ENCODE data around the gene ORM1.
"Not testable (repeated sequence)": the region's sequence is repeated elsewhere in the genome, so short reads cannot be mapped to it uniquely, and the experiment has no call there.

The ORM1 gene

DNA sequence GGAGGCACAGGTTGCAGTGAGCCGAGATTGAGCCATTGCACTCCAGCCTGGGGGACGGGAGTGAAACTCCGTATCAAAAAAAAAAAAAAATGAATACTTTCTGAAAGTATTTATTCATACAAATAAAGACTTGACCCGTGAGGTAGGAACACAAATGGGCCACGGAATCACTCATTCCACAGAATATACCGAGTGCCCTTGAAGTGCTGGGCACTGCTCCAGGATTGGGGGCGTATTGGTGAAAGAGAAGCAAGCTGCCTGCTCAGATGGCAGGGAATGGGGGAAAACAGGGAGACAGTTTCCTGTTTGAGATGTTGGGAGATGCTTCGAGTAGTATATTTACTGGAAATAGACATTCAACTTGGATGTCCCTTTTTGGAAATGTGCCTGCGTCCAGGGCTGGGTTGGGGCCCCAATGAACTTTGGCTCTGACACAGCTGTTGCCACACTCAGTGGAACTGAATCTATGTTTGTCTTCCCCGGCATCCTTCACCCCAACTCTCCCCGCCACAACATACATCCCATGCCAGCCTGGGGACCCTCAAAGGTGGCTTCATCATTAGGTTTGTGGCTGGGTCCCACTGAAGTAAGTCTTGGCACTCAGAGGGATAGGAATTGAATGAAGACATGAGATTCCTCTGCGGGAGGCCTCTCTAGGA lies 609 bp upstream of the ORM1 start:
- not testable (repeated sequence) for DNase-seq (ENCODE audit: low read depth in 2 of 2, low spot score in 1 of 2)

- not testable (repeated sequence) for DNase-seq (ENCODE audit: low read depth in 2 of 2, low spot score in 1 of 2)
Observed at GRCh38 chr9:114323849-114324248, 951 bp downstream of the ORM1 start.

GRCh38 chr9:114324492-114324891 lies 1.6 kb downstream of the ORM1 start:
- DNase-seq (ENCODE audit: low read depth in 2 of 2, low spot score in 1 of 2) = no peak

DNA sequence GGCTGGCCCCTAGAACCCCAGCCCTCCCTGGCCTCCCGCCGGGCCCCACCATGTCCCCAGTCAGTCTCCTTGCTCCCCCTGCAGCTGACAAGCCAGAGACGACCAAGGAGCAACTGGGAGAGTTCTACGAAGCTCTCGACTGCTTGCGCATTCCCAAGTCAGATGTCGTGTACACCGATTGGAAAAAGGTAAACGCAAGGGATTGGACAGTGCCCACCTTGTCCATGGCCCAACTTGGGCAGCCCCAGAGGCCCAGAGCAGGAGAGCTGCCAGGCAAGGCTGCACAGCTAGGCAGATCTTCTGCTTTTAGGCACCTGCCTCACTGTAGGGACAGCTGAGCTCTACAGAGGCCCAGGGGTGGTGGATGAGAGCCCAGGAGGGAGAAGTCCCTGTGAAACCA lies 2.1 kb downstream of the ORM1 start:
- DNase-seq (ENCODE audit: low read depth in 2 of 2, low spot score in 1 of 2) = not testable (repeated sequence)

DNA sequence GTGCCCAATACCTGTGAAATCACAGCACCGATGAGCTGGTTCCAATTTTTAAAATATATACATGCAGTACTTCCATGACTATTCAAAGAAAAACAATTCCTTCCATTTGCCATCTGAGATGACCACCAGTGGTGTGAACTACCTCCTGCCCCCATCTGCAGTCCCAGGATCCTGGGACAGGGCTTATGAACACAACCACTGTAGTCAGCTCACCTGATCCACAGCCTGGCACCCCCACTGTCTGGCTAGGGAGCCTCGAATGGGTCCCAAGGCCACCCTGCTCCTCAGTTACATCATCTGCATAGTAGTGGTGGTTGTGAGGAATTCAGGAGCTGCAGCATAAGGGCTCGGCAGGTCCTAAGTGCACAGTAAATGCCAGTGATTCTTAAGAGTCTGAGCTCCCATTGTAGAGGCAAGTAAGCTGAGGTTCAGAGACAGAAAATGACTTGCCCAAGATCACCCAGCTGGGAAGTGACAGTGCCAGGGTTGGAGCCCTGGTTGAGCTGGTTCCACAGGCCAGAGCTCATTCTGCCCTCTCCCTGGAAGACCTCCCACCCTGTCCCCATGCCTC lies 2.9 kb downstream of the ORM1 start:
- DNase-seq (ENCODE audit: low read depth in 2 of 2, low spot score in 1 of 2) = not testable (repeated sequence)

- DNase-seq (ENCODE audit: low read depth in 2 of 2, low spot score in 1 of 2) = no peak
Observed at GRCh38 chr9:114327749-114328148, 4.9 kb downstream of the ORM1 start.

DNA sequence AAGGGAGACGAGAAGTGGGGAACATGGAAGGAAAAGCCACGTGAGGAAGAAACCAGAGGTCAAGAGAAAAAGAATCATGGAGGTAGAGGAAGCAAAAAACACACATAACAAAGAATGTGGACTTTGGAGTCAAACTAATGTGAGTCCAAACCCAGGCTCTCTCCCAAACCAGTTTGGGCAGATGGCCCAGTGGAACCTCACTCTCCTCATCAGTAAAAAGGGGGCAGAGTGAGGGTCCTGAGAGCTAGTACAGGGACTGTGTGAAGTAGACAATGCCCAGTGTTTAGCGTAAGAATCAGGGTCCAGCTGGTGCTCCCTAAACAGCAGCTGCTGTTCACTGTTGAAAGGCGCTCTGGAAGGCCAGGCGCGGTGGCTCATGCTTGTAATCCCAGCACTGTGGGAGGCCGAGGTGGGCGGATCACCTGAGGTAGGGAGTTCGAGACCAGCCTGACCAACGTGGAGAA lies 5.5 kb downstream of the ORM1 start:
- not testable (repeated sequence) for DNase-seq (ENCODE audit: low read depth in 2 of 2, low spot score in 1 of 2)

- not testable (repeated sequence) for DNase-seq (ENCODE audit: low read depth in 2 of 2, low spot score in 1 of 2)
Observed at GRCh38 chr9:114328937-114329624, 6.2 kb downstream of the ORM1 start.

- DNase-seq (ENCODE audit: low read depth in 2 of 2, low spot score in 1 of 2) = not testable (repeated sequence)
Observed at GRCh38 chr9:114329625-114330022, 6.7 kb downstream of the ORM1 start, which contains the start of gene ORM2. Gene ORM2 (plus strand): TSS chr9:114329869. CDS start chr9:114329905, 36 bp downstream.

DNA sequence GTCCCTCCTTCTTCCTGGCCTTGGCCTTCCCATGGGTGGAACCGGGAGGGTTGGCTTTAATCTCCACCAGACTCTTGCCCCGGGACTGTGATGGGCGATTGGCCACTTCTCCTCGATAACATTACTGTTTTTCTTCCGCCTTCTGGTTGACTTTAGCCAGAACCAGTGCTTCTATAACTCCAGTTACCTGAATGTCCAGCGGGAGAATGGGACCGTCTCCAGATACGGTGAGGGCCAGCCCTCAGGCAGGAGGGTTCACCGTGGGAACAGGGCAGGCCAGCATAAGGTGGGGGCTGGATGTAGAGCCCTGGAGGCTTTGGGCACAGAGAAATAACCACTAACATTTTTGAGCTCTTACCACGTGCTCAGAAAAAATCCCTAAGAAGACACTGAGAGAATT lies 7.7 kb downstream of the ORM1 start:
- DNase-seq (ENCODE audit: low read depth in 2 of 2, low spot score in 1 of 2) = no peak

DNA sequence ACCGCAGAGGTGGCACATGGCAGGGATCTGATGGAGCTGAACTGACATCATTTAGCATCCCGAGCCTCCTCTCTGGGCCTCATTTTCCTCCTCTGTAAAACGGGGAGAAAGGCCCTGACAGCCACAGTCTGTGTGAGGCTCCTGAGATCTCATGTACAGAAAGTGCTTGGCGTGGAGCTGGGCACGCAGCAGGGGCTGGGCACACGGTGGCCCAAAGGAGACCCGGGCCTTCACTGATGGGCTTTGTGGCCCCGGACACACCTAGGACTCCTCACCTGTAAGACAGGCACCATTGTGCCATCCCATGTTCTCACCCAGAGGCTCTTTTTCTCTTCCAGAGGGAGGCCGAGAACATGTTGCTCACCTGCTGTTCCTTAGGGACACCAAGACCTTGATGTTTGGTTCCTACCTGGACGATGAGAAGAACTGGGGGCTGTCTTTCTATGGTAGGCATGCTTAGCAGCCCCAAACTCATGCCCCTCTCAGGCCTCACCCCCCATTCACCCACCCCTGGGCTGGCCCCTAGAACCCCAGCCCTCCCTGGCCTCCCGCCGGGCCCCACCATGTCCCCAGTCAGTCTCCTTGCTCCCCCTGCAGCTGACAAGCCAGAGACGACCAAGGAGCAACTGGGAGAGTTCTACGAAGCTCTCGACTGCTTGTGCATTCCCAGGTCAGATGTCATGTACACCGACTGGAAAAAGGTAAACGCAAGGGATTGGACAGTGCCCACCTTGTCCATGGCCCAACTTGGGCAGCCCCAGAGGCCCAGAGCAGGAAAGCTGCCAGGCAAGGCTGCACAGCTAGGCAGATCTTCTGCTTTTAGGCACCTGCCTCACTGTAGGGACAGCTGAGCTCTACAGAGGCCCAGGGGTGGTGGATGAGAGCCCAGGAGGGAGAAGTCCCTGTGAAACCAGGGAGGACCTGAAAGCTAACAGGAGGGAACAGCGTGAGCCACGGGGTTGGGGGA lies 8.6 kb downstream of the ORM1 start:
- not testable (repeated sequence) for DNase-seq (ENCODE audit: low read depth in 2 of 2, low spot score in 1 of 2)

- not testable (repeated sequence) for DNase-seq (ENCODE audit: low read depth in 2 of 2, low spot score in 1 of 2)
Observed at GRCh38 chr9:114332474-114333040, 9.7 kb downstream of the ORM1 start.

DNA sequence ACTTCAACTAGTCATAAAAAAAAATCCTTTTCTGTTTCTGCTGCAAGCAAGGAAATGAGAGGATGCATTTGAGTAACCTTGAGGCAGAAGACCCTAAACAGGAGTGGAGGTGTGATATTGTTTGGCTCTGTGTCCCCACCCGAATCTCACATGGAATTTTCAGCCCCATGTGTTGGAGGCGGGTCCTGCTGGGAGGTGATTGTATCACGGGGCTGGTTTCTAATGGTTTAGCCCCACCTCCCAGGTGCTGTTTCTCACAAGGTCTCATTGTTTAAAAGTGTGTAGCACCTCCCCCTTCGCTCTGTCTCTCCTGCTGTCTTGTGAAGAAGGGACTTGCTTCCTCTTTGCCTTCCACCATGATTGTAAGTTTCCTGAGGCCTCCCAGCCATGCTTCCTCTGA lies 10.8 kb downstream of the ORM1 start:
- not testable (repeated sequence) for DNase-seq (ENCODE audit: low read depth in 2 of 2, low spot score in 1 of 2)

- DNase-seq (ENCODE audit: low read depth in 2 of 2, low spot score in 1 of 2) = no peak
Observed at GRCh38 chr9:114334490-114334889, 11.6 kb downstream of the ORM1 start.

- no peak for DNase-seq (ENCODE audit: low read depth in 2 of 2, low spot score in 1 of 2)
Observed at GRCh38 chr9:114335745-114336144, 12.8 kb downstream of the ORM1 start.

DNA sequence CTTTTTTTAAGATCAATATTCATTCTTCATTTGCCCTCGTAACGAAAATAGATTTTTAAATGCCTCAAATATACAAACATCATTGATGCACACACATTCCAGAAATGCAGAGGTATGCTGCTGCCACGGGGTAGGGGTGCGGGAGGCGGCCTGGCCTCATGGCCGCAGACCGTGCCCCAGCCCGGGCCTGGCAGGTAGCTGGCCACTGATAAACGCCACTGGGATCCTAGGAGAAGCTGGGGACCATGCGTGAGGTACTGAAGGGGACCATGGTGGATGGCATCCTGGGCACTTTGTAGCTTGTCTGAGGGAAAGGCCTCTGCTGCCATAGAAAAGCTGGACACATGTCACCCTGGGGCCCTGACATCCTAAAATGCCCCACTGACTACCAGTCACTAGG lies 13.3 kb downstream of the ORM1 start:
- DNase-seq (ENCODE audit: low read depth in 2 of 2, low spot score in 1 of 2) = no peak

DNA sequence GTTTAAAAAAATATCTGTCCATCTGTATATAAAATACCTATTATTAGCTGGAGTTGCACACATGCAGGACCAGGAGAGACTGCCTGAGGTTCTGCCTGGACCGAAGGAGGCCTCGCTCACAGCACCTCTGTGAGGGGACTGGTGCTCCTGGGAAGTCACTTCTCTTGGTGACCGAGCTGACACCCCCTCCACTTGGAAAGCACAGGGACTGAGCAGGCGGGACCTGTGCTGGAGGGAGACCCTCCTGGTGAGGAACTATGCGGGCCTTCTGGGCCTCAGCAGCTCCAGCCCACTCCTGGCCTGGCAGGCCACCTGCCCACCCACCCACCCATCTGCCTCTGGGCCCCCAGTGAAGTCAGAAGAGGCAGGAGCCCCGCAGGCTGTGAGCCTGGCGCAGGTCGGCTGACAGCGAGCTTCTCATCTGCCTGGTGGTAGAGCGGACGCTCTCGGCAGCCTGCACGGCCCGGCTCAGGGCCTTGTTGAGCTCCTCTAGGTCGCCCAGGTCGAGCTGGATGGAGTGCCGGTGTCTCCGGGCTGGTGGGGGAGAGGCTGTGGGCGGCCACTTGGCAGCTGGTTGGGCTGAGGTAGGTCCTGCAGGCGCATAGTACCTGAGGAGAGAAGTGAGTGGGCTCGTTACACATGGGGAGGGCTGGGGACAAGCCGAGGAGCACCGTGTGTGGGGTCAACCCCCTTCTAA lies 13.9 kb downstream of the ORM1 start:
- DNase-seq (ENCODE audit: low read depth in 2 of 2, low spot score in 1 of 2) = no peak

DNA sequence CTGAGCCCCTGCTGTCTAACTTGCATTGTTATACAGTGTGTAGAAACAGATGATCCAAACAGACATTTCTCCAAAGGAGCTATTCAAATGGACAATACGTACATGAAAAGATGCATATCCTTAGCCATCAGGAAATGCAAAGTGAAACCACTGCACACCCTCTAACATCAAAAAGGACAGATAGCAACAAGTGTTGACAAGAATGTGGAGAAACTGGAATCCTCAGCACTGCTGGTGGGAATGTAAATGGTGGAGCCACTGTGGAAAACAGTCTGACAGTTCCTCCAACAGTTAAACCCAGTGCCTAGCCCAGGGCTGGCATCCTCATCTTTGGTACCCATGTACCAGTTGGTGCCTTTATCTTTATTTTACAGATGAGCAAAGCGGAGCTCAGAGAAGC lies 15.3 kb downstream of the ORM1 start:
- DNase-seq (ENCODE audit: low read depth in 2 of 2, low spot score in 1 of 2) = no peak

DNA sequence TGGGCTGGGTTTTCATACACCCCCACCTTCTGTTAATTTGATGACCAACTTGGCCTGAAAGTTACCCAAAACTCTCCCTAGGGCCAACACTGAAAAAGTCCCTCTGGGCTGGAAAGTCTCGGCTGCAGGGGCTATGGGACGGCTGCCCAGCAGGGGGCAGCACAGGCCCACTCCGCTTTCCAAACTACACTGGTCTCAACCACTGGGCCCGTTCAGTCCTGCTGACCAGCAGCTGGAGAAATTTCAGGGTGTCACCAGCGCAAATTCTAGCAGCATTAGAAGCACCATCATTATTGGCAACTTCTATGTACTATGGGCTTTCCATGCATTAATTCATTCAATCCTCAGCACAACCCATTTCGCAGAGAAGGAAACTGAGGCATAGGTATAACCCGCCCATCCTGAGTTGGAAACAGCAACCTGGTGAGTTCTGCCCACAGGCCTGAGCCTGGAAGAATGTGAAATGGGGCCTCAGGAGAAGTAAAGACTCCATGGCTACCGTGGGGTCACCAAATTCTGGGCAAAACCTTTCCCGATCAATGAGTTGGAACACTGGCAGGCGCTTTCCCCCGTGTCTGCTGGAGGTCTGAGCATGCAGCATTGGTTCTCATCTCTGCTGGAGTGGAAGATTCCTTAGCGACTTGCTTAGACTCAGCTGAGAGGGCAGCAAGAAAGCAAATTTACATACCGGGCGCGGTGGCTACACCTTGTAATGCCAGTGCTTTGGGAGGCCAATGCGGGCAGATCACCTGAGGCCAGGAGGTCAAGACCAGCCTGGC lies 16.4 kb downstream of the ORM1 start:
- peak; percentile 7 to 31 for DNase-seq (ENCODE audit: low read depth in 2 of 2, low spot score in 1 of 2)
